Urinary bladder (tissue), 4 donors: ENCODE data around the gene SKI. TPM values are rescaled to one million over a fixed set of nuclear protein-coding genes. Genes with fewer than 3 reads are reported as not detected.
"Not testable (repeated sequence)": the region's sequence is repeated elsewhere in the genome, so short reads cannot be mapped to it uniquely, and the experiment has no call there.

Experiments
- DNase-seq: peaks from one replicate; pipeline ENCODE4 v3.0.0-alpha.2; 2015; ENCODE audit errors: extremely low spot score
- H3K27ac ChIP-seq: one replicate; pipeline ENCODE4 v1.5.1; 2013; ENCODE audit warnings: low read depth, mild to moderate bottlenecking, moderate library complexity
- H3K36me3 ChIP-seq: one replicate; pipeline ENCODE4 v1.6.1; 2013; ENCODE audit warnings: mild to moderate bottlenecking, moderate library complexity; ENCODE audit not compliant: insufficient read depth
- H3K4me1 ChIP-seq: one replicate; pipeline ENCODE4 v1.6.1; 2013; ENCODE audit warnings: mild to moderate bottlenecking, moderate library complexity; ENCODE audit not compliant: insufficient read depth
- H3K4me3 ChIP-seq: one replicate; pipeline ENCODE4 v1.5.1; 2013; ENCODE audit warnings: low read depth, low read length
- WGBS: extraction: QIAGEN DNeasy Blood & Tissue Kit; methylation state at CpG from one replicate; pipeline ENCODE4 v1.1.7; 2013; 5-methylcytosine and 5-hydroxymethylcytosine counted together
- polyA plus RNA-seq: library from polyadenylated mRNA; stranded (reverse); fragments of 200-250 nt; gene quantifications from one replicate; pipeline ENCODE4 v1.2.3, GENCODE V29; 2013
- total RNA-seq: library from RNA; depleted of rRNA; stranded (reverse); fragments of >200 nt; gene quantifications from one replicate; pipeline ENCODE4 v1.2.3, GENCODE V29; 2014
- donor health status: healthy with polysubstance abuse.
- donor health status: healthy.

SKI gene
- total and polyA plus RNA-seq, 2 donors = 27.8 to 60.5 TPM

DNA sequence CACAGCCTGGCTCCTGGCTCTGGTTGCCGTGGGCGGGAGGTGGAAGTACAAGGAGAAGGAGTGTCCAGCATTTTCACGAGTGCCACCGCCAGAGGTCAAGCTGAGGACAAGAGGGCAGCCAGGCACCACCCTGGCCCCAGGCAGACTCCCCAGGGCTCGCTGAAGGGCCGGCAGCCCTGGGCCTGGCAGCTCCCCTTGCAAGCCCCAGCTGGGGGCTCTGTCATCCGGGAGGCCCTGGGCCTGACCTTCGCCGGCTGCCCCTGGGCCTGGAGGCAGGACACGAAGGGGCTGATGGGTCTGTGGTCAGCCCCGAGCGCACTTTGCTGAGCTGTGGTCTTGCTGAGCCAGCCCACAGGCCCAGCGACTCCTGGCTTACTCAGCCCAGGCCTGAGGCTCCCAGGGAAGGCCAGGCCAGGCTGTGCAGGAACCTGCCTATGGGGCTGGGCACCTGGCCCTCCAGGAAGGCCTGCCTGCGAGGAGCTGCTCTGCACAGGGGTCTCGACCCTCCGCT, 88.4 kb downstream of the SKI start:
- Histone ChIP-seq H3K27ac (no peak overlapping the region), H3K36me3 (no peaks in the 10 kb centered on the region), H3K4me1 (peaks cover 3% of the 10 kb centered on the region), H3K4me3 (no peak overlapping the region)
- no peak for DNase-seq
- WGBS = 69% methylated on average over 16 of the region's 16 CpGs

GRCh38 chr1:2317230-2318065, 89.3 kb downstream of the SKI start:
- Histone ChIP-seq H3K4me1 (peaks cover 3% of the 10 kb centered on the region), H3K27ac (no peak overlapping the region), H3K4me3 (no peak overlapping the region), H3K36me3 (no peaks in the 10 kb centered on the region)
- DNase-seq = no peak
- WGBS = 90% methylated on average over 32 of the region's 32 CpGs

- no peaks in the 10 kb centered on the region for H3K4me1 ChIP-seq
- no peak overlapping the region for H3K4me3 ChIP-seq
- WGBS = 71% methylated on average over 41 of the region's 41 CpGs
- no peak overlapping the region for H3K27ac ChIP-seq
- H3K36me3 ChIP-seq = no peaks in the 10 kb centered on the region
- DNase-seq = no peak
Measured at GRCh38 chr1:2318314-2319278, 90.5 kb downstream of the SKI start.

- Histone ChIP-seq H3K36me3 (no peaks in the 10 kb centered on the region), H3K4me3 (no peak overlapping the region), H3K27ac (no peak overlapping the region), H3K4me1 (no peaks in the 10 kb centered on the region)
- no peak for DNase-seq
- WGBS = 85% methylated on average over 21 of the region's 21 CpGs
Measured at GRCh38 chr1:2319291-2319690, 91.2 kb downstream of the SKI start.

GRCh38 chr1:2320006-2320405, 91.9 kb downstream of the SKI start:
- H3K4me1 ChIP-seq = no peaks in the 10 kb centered on the region
- H3K4me3 ChIP-seq = no peak overlapping the region
- no peaks in the 10 kb centered on the region for H3K36me3 ChIP-seq
- H3K27ac ChIP-seq = no peak overlapping the region
- no peak for DNase-seq
- 58% methylated on average over 15 of the region's 15 CpGs for WGBS

- Histone ChIP-seq H3K36me3 (no peaks in the 10 kb centered on the region), H3K4me1 (no peaks in the 10 kb centered on the region), H3K27ac (no peak overlapping the region), H3K4me3 (no peak overlapping the region)
- no peak for DNase-seq
- 59% methylated on average over 41 of the region's 41 CpGs for WGBS
Measured at GRCh38 chr1:2320760-2321667, 92.9 kb downstream of the SKI start.

- Histone ChIP-seq H3K4me1 (no peaks in the 10 kb centered on the region), H3K36me3 (no peaks in the 10 kb centered on the region), H3K27ac (no peak overlapping the region), H3K4me3 (no peak overlapping the region)
- peak; percentile 74 for DNase-seq
- 4% methylated on average over 30 of the region's 30 CpGs for WGBS
Measured at GRCh38 chr1:2322065-2322571, 94.0 kb downstream of the SKI start.

DNA sequence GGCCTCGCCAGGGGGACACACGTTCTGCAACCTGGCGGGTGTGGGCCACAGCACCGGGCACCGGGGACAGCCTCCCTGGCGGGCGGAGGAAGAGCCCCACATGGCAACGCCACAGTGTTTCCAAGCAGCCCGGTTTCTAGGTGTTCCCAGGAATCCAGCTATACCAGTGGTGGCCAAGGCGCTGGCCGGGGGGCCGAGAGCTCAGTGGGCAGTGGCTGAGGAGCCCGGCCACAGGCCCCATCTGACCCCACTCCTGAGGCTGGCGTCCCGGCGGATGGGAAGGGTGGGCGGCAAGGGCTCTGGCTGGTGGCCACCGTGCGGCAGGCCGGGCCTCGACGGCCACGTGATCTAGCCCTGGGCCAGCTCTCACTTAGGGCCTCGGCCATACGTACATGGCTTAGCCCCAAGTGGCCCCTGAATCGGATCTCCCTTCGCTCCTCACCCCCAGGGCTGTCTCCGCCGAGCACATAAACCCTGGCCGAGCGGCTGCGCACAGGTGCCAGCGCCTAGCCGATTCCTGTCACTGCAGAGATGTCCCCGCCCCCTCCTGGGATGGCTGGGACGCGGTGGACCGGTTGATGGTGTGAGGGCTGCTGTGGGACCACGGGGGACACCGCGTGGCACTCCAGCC, 94.6 kb downstream of the SKI start:
- no peaks in the 10 kb centered on the region for H3K36me3 ChIP-seq
- no peak overlapping the region for H3K27ac ChIP-seq
- DNase-seq = no peak
- WGBS = 54% methylated on average over 41 of the region's 41 CpGs
- H3K4me1 ChIP-seq = no peaks in the 10 kb centered on the region
- no peak overlapping the region for H3K4me3 ChIP-seq

- Histone ChIP-seq H3K36me3 (no peaks in the 10 kb centered on the region), H3K4me1 (no peaks in the 10 kb centered on the region), H3K4me3 (no peak overlapping the region), H3K27ac (no peak overlapping the region)
- WGBS = 90% methylated on average over 16 of the region's 16 CpGs
- no peak for DNase-seq
Measured at GRCh38 chr1:2323451-2323974, 95.4 kb downstream of the SKI start.

GRCh38 chr1:2324553-2325366, 96.6 kb downstream of the SKI start:
- H3K27ac ChIP-seq = no peak overlapping the region
- WGBS = 92% methylated on average over 18 of the region's 18 CpGs
- no peaks in the 10 kb centered on the region for H3K4me1 ChIP-seq
- H3K36me3 ChIP-seq = no peaks in the 10 kb centered on the region
- no peak overlapping the region for H3K4me3 ChIP-seq
- no peak for DNase-seq

- 84% methylated on average over 21 of the region's 21 CpGs for WGBS
- Histone ChIP-seq H3K36me3 (no peaks in the 10 kb centered on the region), H3K27ac (no peak overlapping the region), H3K4me1 (no peaks in the 10 kb centered on the region), H3K4me3 (no peak overlapping the region)
- DNase-seq = no peak
Measured at GRCh38 chr1:2326524-2326923, 98.4 kb downstream of the SKI start.

- H3K27ac ChIP-seq, H3K4me3 ChIP-seq, H3K36me3 ChIP-seq, DNase-seq, H3K4me1 ChIP-seq: not testable (repeated sequence)
- 96% methylated on average over 2 of the region's 2 CpGs for WGBS
Measured at GRCh38 chr1:2327162-2327561, 99.0 kb downstream of the SKI start.
